Testis (tissue), 3 donors: ENCODE data around the gene NAALADL1. TPM values are rescaled to one million over a fixed set of nuclear protein-coding genes. Genes with fewer than 3 reads are reported as not detected.

ENCODE experiments used
- DNase-seq: peaks from one replicate; pipeline ENCODE4 v3.0.0-alpha.2; 2019
- H3K27ac ChIP-seq, 2 donors: fragments of 200-600 bp; sonication (generic); one replicate each; pipeline ENCODE4 v1.5.1; 2019
- H3K27me3 ChIP-seq: fragments of 200-600 bp; sonication (generic); one replicate; pipeline ENCODE4 v1.5.1; 2019
- H3K36me3 ChIP-seq: fragments of 200-600 bp; sonication (generic); one replicate; pipeline ENCODE4 v1.5.1; 2017; ENCODE audit warnings: low read depth; ENCODE audit errors: missing control alignments
- H3K4me1 ChIP-seq: fragments of 200-600 bp; sonication (generic); one replicate; pipeline ENCODE4 v1.5.1; 2019
- H3K4me3 ChIP-seq, 2 donors: fragments of 200-600 bp; sonication (generic); one replicate each; pipeline ENCODE4 v1.5.1; 2017 to 2019
- H3K9me3 ChIP-seq: fragments of 200-600 bp; sonication (generic); one replicate; pipeline ENCODE4 v1.5.1; 2017
- CTCF ChIP-seq, 3 experiments: fragments of 450-650 bp in 2 of 3; fragments of 200-600 bp in 1 of 3; sonication (generic) in 1 of 3; IDR thresholded peaks; one replicate each; pipeline ENCODE4 v1.5.1; 2016 to 2019; ENCODE audit warnings: antibody characterized with exemption in 3 of 3, mild to moderate bottlenecking in 2 of 3, moderate library complexity in 1 of 3
- POLR2A ChIP-seq: fragments of 450-650 bp; IDR thresholded peaks from one replicate; pipeline ENCODE4 v1.6.1; 2017; ENCODE audit warnings: antibody characterized with exemption, mild to moderate bottlenecking, moderate library complexity
- WGBS, 2 donors: methylation state at CpG; one replicate each; pipeline ENCODE4 v1.1.5; 2018; 5-methylcytosine and 5-hydroxymethylcytosine counted together
- intact Hi-C: fragments of 100-400 bp; cut with DNase I; formaldehyde crosslinking; loops from one replicate; pipeline ENCODE4 v1.15.1; 2023; ENCODE audit warnings: low total_unique reads
- polyA plus RNA-seq: library from polyadenylated mRNA; stranded (reverse); fragments of 350-450 nt; fragmentation: Illumina TruSeq; extraction: RNeasy Lipid Tissue Mini Kit (QIAGEN cat#74804); gene quantifications from one replicate; pipeline ENCODE4 v1.2.3, GENCODE V29; 2014; ENCODE audit warnings: low read depth, low replicate concordance; ENCODE audit not compliant: insufficient read depth
- total RNA-seq, 2 donors: library from RNA; depleted of rRNA; stranded (reverse); fragments of >200 nt; gene quantifications; one replicate each; pipeline ENCODE4 v1.2.3, GENCODE V29; 2016

Gene NAALADL1
- total and polyA plus RNA-seq, 3 donors from 2014 or later: 16.0 to 18.1 (median 16.5) TPM

GRCh38 chr11:65058012-65058411 lies 341 bp downstream of the NAALADL1 start:
- intact Hi-C loops: no loop called here
- WGBS, 2 donors: 67 to 87% methylated on average over 1 to 13 of the region's 13 CpGs

GRCh38 chr11:65057526-65057925 lies 827 bp downstream of the NAALADL1 start:
- no peak for DNase-seq
- Histone ChIP-seq H3K36me3 (no peaks in the 10 kb centered on the region), H3K9me3 (no peaks in the 10 kb centered on the region), H3K4me3 (no peak overlapping the region), H3K27me3 (no peaks in the 10 kb centered on the region), H3K4me1 (no peaks in the 10 kb centered on the region), H3K27ac (no peak overlapping the region)
- intact Hi-C loops: no loop called here
- 94 to 100% methylated on average over 4 to 7 of the region's 7 CpGs for WGBS, 2 donors
- TF ChIP-seq POLR2A: no peak
- no peak for TF ChIP-seq CTCF (IDR thresholded peaks at IDR 0.05)

More at GRCh38 chr11:65058012-65058411, 341 bp downstream of the NAALADL1 start:
- no peak for TF ChIP-seq CTCF (IDR thresholded peaks at IDR 0.05)
- TF ChIP-seq POLR2A: no peak
- no peaks in the 10 kb centered on the region for H3K4me1 ChIP-seq
- DNase-seq: no peak
- no peaks in the 10 kb centered on the region for H3K9me3 ChIP-seq
- no peak overlapping the region for H3K27ac ChIP-seq
- no peaks in the 10 kb centered on the region for H3K36me3 ChIP-seq
- no peak overlapping the region for H3K4me3 ChIP-seq
- no peaks in the 10 kb centered on the region for H3K27me3 ChIP-seq

- Histone ChIP-seq H3K9me3 (no peaks in the 10 kb centered on the region), H3K27ac (no peak overlapping the region), H3K4me3 (no peak overlapping the region), H3K4me1 (no peaks in the 10 kb centered on the region), H3K36me3 (no peaks in the 10 kb centered on the region), H3K27me3 (no peaks in the 10 kb centered on the region)
- TF ChIP-seq CTCF (IDR thresholded peaks at IDR 0.05) (no peak), POLR2A (no peak)
- WGBS, 2 donors: 93 to 94% methylated on average over 6 of the region's 6 CpGs
- no peak for DNase-seq
- intact Hi-C loops: no loop called here
Measured at GRCh38 chr11:65056999-65057398, 1.4 kb downstream of the NAALADL1 start.

GRCh38 chr11:65055538-65055937 lies 2.8 kb downstream of the NAALADL1 start:
- H3K4me1 ChIP-seq: no peaks in the 10 kb centered on the region
- H3K9me3 ChIP-seq: no peaks in the 10 kb centered on the region
- H3K27me3 ChIP-seq: no peaks in the 10 kb centered on the region
- no peak overlapping the region for H3K4me3 ChIP-seq
- H3K36me3 ChIP-seq: no peaks in the 10 kb centered on the region
- 89 to 95% methylated on average over 1 of the region's 1 CpG for WGBS, 2 donors
- H3K27ac ChIP-seq: no peak overlapping the region
- DNase-seq: no peak
- intact Hi-C loops: no loop called here
- TF ChIP-seq CTCF (IDR thresholded peaks at IDR 0.05): no peak
- TF ChIP-seq POLR2A: no peak

- no peak overlapping the region for H3K4me3 ChIP-seq
- DNase-seq: no peak
- H3K9me3 ChIP-seq: no peaks in the 10 kb centered on the region
- H3K27ac ChIP-seq: no peak overlapping the region
- H3K27me3 ChIP-seq: no peaks in the 10 kb centered on the region
- intact Hi-C loops: no loop called here
- H3K4me1 ChIP-seq: no peaks in the 10 kb centered on the region
- 55 to 57% methylated on average over 8 of the region's 8 CpGs for WGBS, 2 donors
- TF ChIP-seq POLR2A: no peak
- TF ChIP-seq CTCF (IDR thresholded peaks at IDR 0.05): no peak
- no peaks in the 10 kb centered on the region for H3K36me3 ChIP-seq
Measured at GRCh38 chr11:65053827-65054508, 4.4 kb downstream of the NAALADL1 start.
